HG03354 (cell line): ENCODE measurements around the gene COX5A.

Source experiments
- ATAC-seq: cut with Tn5 transposase; IDR thresholded peaks from one replicate; pipeline ENCODE4 v1.9.1; 2021; ENCODE audit warnings: mild to moderate bottlenecking; ENCODE audit not compliant: unreplicated experiment, poor library complexity, severe bottlenecking

Gene COX5A

DNA sequence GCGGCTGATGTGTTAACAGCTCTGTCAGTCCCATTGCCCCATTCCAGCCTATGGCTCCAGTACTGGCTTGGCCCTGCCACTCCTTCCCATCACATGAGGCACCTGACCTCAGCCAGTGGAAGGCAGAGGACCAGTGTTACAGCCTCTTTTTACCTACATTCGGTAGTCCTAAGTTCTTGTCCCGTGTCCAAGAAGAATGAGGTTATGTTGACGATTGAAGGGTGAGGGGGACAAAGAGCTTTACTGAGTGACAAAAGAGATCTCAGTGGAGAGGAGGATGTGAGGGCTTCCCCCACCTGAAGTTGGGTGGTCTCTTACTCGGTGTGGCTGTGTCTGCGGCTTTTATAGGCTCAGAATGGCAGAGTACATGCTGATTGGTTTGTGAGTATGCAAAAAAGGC, 55.3 kb downstream of the COX5A start:
- no peak for ATAC-seq

GRCh38 chr15:74878273-74878672, 59.6 kb downstream of the COX5A start:
- no peak for ATAC-seq

DNA sequence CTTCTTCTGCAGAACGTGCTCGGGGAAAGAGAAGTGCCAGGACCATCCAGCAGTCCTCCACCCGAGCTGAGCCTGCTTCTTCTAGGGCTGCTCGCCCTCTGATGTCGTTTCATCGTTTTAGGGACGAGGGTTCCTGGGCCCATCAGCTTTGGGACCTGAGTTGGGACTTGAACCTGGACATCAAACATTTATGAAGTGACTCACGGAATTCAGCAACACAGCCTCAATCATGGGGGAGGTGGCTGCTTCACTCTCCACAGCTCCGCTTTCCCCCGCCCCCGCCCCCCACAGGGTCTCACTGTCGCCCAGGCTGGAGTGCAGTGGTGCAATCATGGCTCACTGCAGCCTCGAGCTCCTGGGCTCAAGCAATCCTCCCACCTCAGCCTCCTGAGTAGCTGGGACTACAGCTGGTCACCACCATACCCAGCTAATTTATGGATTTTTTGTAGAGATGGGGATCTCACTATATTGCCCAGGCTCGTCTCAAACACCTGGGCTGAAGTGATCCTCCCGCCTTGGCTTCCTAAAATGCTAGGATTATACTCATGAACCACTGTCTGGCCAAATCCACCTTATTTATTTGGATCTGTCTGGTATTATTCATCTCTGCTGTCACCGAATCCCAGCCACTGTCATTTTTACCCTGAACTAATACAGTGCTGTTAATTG, 64.0 kb downstream of the COX5A start:
- ATAC-seq: no peak

DNA sequence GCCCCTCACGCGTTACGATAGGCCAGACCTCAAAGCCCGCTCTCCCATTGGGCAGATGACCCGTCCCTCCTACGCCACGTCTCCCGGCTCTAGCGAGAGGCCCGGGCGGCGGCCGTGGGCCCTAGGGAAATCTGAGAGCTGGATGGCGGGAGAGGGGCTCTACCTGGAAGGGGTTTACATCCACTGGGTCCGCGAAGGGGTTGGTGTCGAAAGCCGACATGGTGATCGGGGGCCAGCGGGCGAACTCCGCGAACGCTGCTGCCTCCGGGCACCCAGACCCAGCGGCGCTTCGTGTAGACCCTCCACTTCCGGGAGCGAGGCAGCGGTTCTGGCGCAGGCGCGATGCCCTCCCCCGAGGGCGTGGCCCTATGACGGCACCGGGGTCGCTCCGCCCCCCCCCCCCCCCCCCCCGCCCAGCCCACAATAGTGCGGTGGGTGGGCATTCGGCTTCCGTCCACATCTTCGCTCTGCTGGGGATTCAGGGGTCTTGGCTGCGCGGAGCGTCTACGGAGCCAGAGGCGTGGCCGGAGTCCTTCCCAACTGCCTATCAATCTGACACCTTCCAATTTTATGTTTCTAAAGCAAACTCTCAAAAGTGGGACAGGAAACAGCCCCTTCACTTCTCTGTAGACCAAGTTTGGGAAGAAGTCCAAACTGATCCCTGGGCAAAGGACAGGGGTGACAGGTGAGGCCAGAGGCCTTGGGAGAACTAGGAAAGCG, 64.7 kb downstream of the COX5A start, which contains the start of gene SCAMP2:
SCAMP2 (minus strand) TSS at position 330 of the 720 bp plus-strand sequence; CDS start at position 220, 110 bp downstream.
- peak; percentile 86 for ATAC-seq

GRCh38 chr15:74872702-74873035, 65.2 kb downstream of the COX5A start:
- ATAC-seq: no peak

DNA sequence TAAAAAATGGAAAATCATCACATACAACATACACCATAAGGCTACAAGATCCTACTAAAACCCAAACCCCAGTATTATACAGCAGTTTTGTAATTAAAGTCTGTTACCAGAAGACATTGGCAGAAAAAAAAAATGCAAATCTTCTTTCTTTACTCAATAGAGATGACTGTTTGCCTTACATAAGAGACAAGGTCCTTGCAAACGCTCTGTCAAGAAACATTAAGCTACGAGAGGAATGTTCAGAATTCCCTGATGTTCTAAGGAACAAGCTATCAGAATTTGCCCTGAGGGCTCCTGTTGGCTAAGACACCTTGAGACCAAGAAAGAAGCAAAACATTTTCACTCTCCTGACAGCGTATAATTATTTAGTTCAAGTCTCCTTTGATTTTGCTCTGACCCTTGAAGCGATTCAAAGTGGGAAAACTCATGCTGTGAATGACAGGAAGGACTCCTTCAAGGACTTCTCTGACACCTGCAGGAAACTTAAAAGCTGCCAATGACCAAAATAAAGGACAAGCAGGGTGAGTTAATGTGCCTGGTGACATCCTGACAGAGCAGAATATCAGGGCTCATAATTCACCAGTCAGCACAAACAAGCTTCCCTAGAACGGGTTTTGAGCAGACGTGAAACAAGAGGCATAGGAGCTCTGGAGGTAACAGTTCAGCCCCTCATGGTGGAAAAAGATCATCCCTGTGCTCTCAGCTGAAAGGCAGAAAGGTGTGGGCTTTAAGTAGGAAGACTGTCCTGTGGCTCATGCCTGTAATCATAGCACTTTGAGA, 67.2 kb downstream of the COX5A start:
- no peak for ATAC-seq
